Measurements from ENCODE around the gene CACNG3. TPM values are rescaled to one million over a fixed set of nuclear protein-coding genes. Genes with fewer than 3 reads are reported as not detected.

CACNG3 gene
- total RNA-seq, 1 donor = not detected

DNA sequence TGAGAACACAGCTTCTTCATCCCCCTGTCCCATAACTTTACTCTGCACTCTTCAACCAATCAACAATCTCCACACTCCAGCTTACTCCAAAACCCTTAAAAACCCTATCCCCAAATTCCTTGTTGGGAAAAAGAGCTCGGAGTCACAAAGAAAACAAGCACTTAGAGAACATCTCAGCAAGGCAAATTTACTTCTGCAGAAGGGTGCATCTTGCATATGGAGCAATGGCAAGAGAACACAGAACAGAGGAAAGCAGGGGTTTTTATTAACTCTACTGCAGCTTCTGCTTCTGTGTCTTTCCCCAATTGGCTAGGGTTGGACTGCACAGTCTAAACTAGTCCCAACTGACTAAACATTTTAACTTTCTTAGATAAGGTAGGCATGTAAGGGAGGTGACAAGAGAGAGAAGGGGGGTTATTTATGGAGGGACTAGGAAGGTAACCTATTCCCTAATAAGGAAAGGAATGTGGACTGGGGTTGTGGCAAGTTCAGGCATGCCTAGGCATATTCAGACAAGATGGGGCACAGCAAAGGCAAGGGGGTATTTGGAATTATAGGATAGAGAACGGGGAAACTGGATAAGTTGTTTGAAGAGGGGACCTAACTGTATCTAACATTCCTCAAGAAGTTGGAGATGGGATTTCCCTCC lies 125.5 kb downstream of the CACNG3 start:
- DNase-seq (ENCODE audit: low read depth in 2 of 3, low spot score in 2 of 3) = no peak

DNA sequence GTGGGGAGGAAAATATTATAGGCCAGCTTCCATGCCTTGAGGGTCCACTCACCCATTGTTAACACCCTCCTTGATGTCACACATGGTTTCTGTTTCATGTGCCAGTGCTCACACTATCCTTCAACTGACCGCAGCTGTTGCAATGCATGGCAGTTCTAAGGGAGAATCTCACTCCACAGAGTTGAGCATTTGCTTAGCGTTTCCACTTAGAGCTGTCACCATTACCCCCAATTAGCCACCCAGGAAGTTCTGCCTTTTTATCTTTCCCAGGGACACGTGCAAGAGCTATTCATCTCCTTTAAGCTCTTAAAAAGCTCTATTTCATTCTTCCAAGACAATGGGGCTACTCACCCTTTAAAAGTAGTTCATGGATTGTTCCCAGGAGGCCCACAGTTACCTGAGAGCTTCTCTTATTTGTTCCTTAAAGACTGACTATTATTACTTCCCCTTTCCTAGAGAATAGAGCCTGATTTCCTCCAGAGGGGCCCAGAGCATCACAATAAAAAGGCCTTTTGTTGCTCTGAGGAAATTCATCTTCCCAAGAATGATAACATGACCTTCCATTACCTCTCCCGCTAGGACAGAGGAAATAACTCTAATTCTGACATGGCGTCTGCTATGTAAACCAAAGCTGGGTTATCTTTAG lies 126.8 kb downstream of the CACNG3 start:
- no peak for DNase-seq (ENCODE audit: low read depth in 2 of 3, low spot score in 2 of 3)

DNA sequence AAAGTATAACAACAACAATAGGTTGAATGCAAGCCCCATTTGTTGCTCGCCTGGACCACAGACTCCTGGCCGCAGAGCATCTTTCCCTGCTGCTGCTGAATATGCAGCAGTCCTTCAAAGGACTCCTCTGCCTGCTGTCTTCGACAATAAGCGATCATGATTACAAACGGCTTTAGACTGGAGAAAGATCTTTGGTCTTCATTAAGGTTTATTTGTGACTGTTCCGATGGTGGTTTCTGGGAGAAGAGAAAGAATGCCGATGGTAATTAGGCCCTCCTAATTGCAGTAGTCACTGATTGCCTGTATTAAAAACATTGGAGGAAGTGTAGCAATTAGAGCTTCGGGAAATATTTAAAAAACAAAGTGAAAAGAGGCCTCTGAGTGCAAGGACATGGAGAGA lies 138.2 kb downstream of the CACNG3 start:
- DNase-seq (ENCODE audit: low read depth in 2 of 3, low spot score in 2 of 3) = no peak

DNA sequence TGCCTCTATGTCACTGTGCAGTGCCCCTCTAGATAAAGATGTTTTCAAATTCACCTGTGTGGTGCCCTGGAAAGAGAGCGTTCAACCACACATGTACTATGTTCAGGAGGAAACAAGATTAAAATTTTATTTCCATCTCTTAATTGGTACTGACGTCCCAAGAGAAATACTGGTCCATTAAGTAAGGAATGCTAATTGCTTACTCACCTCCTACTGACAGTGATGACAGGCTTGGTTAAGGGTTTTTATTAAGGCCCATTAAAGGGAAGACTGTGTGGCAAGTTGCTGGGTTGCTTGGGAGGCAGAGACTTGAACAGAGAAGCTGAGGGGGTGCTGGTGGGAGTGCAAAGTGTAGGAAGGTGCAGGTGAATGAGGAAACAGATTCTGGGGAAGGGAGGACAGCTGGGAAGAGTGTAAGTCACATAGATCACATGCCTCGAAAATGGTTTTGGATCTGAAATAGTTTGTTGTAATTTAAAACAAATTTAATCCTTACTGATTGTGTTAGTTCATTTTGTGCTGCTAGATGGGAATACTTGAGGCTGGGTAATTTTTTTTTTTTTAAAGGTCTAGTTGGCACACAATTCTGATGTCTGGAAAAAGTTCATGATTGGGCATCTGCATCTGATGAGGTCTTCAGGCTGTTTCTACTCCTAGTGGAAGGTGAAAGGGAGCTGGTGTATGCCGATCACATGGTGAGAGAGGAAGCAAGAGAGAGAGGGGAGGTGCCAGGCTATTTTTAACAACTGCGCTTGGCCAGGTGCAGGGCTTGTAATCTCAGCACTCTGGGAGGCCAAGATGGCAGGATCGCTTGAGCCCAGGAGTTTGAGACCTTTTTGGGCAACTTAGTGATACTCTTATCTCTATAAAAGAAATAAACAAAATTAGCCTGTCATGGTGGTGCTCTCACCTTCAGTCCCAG lies 140.5 kb downstream of the CACNG3 start:
- DNase-seq (ENCODE audit: low read depth in 2 of 3, low spot score in 2 of 3) = no peak

DNA sequence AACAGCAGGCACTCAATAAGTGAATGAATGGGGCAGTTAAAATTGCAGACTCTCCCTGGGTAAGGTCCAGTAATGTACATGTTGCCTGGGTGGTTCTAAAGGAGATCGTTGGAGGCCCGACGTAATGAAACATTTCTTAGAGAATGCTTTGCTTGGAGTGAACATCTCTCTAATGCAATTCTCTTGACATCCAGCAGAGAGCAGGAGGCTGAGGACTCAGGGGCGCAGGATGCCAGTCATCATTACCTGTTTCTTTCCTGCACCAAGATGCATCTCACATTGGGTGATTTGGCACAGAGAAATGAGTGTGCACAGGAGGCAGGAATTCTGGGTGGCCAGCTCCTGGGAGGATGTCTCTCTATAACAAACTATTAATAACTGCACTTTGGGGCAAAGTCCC lies 152.9 kb downstream of the CACNG3 start:
- no peak for DNase-seq (ENCODE audit: low read depth in 2 of 3, low spot score in 2 of 3)

Small RNAs within 50 kb of the gene (small RNA-seq; reads per million reads assigned to genes)
- not detected for gene RF00408
- gene RNU7-24P = not detected

All from hematopoietic multipotent progenitor cell (in vitro differentiated cells).